Mesodermal cell (in vitro differentiated cells): ENCODE results near the gene FBXO36.

Experiments used
- H3K27ac ChIP-seq: 2 replicates; pipeline ENCODE4 v1.7.0; 2013; ENCODE audit warnings: mild to moderate bottlenecking, low read depth, low read length, moderate library complexity; ENCODE audit not compliant: severe bottlenecking
- H3K36me3 ChIP-seq: 2 replicates; pipeline ENCODE4 v1.7.1; 2013; ENCODE audit warnings: mild to moderate bottlenecking, low read length, moderate library complexity; ENCODE audit not compliant: control insufficient read depth, insufficient read depth
- H3K4me1 ChIP-seq: one replicate; pipeline ENCODE4 v1.7.1; 2013; ENCODE audit warnings: mild to moderate bottlenecking, low read length; ENCODE audit not compliant: insufficient read depth, control insufficient read depth, poor library complexity, severe bottlenecking
- H3K4me3 ChIP-seq: 2 replicates; pipeline ENCODE4 v1.7.0; 2013; ENCODE audit warnings: low read length, control low read depth, mild to moderate bottlenecking; ENCODE audit not compliant: insufficient read depth, poor library complexity, severe bottlenecking; ENCODE audit errors: extremely low read depth
- H3K9me3 ChIP-seq: 2 replicates; pipeline ENCODE4 v1.7.1; 2013; ENCODE audit warnings: mild to moderate bottlenecking, low read length, moderate library complexity; ENCODE audit not compliant: control insufficient read depth
- WGBS, 2 experiments: methylation state at CpG; one replicate each; pipeline ENCODE4 v1.1.5; 2013; ENCODE audit warnings: missing lambda C conversion rate in 2 of 2; ENCODE audit not compliant: insufficient coverage in 2 of 2; 5-methylcytosine and 5-hydroxymethylcytosine counted together

The FBXO36 gene

DNA sequence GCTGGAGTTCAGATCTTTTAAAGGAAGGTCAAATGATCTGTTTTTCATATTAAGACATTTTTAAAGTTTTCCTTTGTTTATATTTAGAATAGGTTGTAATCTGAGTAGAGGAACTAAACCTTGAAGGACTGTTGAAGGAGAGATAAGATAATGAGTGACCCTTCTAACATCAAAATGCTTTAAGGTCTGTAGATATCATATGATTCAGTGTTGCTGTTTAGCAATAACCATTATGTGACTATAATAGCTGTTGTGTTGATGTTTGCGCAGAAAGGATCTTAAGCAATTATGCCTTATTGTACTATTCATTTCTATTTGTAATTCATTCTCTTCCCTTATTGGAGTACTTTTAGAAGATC is 86.4 kb downstream of the FBXO36 start:
- no CpG with 5 or more reads among the region's 1 CpG for WGBS, 2 experiments
- Histone ChIP-seq H3K9me3 (no peaks in the 10 kb centered on the region), H3K4me3 (no peak overlapping the region), H3K36me3 (no peaks in the 10 kb centered on the region), H3K27ac (no peak overlapping the region), H3K4me1 (peaks cover 2% of the 10 kb centered on the region)

DNA sequence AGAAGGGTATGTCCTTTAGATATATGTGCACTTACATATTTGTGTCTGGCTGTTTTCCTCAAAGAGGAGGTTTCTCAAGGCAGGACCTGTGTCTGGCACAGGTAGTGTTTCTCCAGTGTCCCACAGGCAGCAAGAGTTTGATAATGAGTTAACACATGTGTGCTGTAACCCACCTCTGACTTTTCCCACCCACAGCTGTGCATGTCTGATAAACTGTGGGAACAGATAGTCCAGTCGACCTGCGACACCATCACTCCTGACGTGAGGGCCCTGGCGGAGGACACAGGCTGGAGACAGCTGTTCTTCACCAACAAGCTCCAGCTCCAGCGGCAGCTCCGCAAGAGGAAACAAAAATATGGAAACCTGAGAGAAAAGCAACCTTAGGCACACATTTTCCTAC is 88.2 kb downstream of the FBXO36 start:
- H3K36me3 ChIP-seq: no peaks in the 10 kb centered on the region
- H3K27ac ChIP-seq: no peak overlapping the region
- H3K9me3 ChIP-seq: no peaks in the 10 kb centered on the region
- 90 to 100% methylated on average over 2 to 4 of the region's 6 CpGs for WGBS, 2 experiments
- no peak overlapping the region for H3K4me3 ChIP-seq
- H3K4me1 ChIP-seq: peaks cover 2% of the 10 kb centered on the region

DNA sequence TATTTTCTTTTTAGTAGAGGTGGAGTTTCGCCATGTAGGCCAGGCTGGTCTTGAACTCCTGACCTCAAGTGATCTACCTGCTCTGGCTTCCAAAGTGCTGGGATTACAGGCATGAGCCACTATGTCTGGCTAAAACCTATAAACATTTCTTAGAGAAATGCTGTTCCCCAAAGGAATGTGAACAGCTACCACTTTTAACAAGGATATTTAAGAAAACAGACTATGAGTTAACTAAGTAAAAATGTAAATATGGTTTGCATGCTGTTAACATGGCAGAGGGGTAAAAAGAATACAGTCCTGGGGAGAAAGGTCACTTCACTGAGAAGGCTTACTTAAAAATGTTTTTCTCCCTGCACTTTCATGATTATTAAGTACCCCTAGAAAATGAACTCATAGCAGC is 89.3 kb downstream of the FBXO36 start:
- Histone ChIP-seq H3K36me3 (no peaks in the 10 kb centered on the region), H3K27ac (no peak overlapping the region), H3K9me3 (no peaks in the 10 kb centered on the region), H3K4me1 (peaks cover 2% of the 10 kb centered on the region), H3K4me3 (no peak overlapping the region)
- 100% methylated on average over 1 of the region's 1 CpG; no CpG with 5 or more reads in 1 of the 2 experiments for WGBS, 2 experiments

DNA sequence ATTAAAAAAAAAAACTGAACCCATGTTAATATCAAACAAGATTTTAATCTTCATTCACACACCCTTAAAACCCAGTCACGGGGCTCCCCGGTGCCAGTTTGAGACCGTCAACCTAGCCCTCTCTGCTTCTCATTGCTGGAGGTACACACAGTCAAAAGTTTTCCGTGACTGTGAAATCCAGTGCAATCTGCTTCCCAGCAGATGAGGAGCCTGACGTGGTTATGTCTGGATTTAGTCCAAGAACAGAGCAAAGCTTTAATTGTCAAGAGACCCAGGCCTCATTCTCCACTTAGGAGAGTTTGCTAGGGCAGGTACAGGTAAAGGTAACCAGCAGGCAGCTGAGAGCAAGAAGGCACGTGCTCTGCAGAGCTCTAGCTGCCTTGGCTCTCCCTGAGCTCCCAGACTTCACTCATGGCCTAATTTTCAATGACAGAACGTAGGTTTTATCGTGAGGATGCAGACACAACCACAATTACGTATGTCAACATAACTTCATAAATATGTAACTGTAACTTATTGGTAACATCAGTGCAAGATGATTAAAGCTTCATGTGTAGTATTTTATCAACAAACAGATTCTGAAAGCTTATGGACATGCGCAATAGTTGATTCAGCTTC is 90.1 kb downstream of the FBXO36 start:
- 88 to 90% methylated on average over 2 to 6 of the region's 10 CpGs for WGBS, 2 experiments
- Histone ChIP-seq H3K27ac (no peak overlapping the region), H3K36me3 (no peaks in the 10 kb centered on the region), H3K9me3 (no peaks in the 10 kb centered on the region), H3K4me3 (no peak overlapping the region), H3K4me1 (peaks cover 2% of the 10 kb centered on the region)

DNA sequence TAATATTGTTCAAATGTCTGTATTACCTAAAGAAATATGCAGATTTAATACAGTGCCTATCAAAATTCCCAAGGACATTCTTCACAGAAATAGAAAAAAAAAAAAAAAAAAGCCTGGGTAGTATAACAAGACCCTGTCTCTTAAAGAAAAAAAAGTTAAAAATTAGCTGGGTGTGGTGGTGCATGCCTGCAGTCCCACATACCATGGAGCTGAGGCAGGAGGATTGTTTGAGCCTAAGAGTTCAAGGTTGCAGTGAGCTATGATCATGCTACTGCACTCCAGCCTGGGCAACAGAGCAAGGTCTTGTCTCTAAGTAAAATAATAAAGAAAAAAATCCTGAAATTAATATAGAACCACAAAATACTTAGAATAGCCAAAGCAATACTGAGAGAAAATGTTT is 94.5 kb downstream of the FBXO36 start:
- Histone ChIP-seq H3K4me1 (no peaks in the 10 kb centered on the region), H3K9me3 (no peaks in the 10 kb centered on the region), H3K36me3 (no peaks in the 10 kb centered on the region), H3K4me3 (no peak overlapping the region), H3K27ac (no peak overlapping the region)

DNA sequence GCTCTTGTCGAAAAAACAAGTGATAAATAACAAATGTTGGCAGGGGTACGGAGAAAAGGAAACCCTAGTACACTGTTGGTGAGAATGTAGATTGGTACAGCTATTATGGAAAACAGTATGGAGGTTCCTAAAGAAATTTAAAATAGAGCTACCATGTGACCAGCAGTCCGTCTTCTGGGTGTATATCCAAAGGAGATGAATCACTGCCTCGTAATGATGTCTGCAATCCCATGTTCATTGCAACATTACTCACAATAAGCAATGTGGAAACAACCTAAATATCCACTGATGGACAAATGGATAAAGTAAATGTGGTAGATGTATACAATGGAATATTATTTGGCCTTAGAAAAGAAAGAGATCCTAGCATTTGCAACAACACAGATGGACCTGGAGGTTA is 95.8 kb downstream of the FBXO36 start:
- Histone ChIP-seq H3K4me3 (no peak overlapping the region), H3K4me1 (no peaks in the 10 kb centered on the region), H3K9me3 (no peaks in the 10 kb centered on the region), H3K36me3 (no peaks in the 10 kb centered on the region), H3K27ac (no peak overlapping the region)
- 88 to 92% methylated on average over 1 to 3 of the region's 4 CpGs for WGBS, 2 experiments

DNA sequence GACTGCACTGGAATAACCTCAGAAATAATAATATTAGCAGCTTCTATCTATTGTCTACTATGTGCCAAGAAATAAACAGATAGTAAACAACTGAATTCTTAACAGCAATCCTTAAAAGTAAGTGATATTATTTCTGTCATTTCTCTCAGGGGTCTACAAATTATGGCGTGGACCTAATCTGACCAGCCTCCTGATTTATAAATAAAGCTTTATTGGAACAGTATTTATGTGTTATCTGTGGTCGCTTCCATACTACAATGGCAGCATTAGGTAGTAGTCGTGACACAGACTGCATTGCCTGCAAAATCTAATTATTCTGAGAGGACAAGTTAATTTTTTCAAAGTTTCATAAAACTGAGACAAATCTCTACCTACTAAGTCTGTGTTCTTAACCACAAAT is 97.4 kb downstream of the FBXO36 start:
- 84 to 88% methylated on average over 2 to 3 of the region's 3 CpGs for WGBS, 2 experiments
- no peak overlapping the region for H3K4me3 ChIP-seq
- no peaks in the 10 kb centered on the region for H3K9me3 ChIP-seq
- H3K4me1 ChIP-seq: no peaks in the 10 kb centered on the region
- H3K27ac ChIP-seq: no peak overlapping the region
- H3K36me3 ChIP-seq: no peaks in the 10 kb centered on the region

DNA sequence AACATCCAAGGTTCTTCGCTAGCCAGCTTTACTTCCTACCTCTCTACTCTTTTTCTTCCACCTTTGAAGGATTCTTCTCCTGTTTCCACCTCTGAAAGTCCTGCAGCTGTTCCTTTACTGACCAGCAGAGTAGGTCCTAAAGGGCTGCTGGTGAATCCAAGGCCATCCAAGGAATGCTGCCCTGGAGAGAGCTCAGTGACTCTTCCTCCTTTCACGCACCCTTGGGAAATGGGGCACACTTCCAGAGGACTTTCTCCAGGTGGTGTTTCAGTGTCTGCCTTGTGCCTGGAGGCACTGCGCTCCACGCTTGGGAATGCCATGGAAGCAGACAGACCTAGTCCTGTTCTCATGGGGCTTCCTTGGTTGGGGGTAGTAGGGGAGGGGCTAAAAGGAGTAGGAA is 101.0 kb downstream of the FBXO36 start:
- Histone ChIP-seq H3K36me3 (no peaks in the 10 kb centered on the region), H3K27ac (no peak overlapping the region), H3K4me3 (no peak overlapping the region), H3K9me3 (no peaks in the 10 kb centered on the region), H3K4me1 (no peaks in the 10 kb centered on the region)
- WGBS, 2 experiments: 90 to 92% methylated on average over 2 to 4 of the region's 4 CpGs

DNA sequence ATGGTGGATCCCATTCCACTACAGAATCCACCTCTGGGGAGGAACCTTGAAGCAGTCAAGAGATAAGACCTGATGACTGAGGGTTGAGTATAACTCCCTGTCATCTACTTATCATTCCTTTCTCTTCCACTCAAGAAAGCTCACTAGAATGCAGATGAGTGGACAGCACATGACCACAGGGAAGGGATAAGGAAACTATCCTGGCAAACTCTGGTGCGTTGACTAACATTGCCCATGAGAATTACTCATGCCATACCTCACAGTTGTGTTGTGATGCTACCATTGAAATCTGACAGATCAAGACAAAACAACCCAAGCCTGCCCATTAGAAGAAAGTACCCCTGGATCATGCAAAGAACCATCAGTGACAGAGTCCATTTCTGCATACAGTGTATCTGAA is 119.9 kb downstream of the FBXO36 start:
- Histone ChIP-seq H3K27ac (no peak overlapping the region), H3K9me3 (no peaks in the 10 kb centered on the region), H3K4me3 (no peak overlapping the region), H3K4me1 (no peaks in the 10 kb centered on the region), H3K36me3 (no peaks in the 10 kb centered on the region)
- WGBS, 2 experiments: 88 to 100% methylated on average over 1 of the region's 1 CpG

DNA sequence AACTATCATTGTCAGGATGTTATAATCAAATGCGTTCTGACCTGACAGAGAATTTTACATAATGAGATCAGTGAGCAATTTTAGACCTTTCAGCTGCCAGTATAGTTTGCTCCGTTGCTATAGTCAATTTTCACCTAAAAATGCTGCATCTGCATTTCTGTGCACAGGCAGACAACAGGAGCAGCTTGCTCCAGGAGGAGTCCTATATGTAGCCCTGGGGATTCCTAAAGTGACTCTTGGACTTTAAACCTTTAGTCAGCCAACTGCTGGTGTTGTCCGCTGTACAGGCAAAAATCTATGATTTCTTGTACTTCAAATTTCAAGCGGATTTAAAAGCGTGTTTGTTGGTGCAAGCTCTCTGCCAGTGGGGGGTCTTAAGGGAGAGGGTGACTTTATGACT is 120.7 kb downstream of the FBXO36 start:
- no peaks in the 10 kb centered on the region for H3K9me3 ChIP-seq
- H3K4me3 ChIP-seq: no peak overlapping the region
- H3K4me1 ChIP-seq: no peaks in the 10 kb centered on the region
- H3K27ac ChIP-seq: no peak overlapping the region
- WGBS, 2 experiments: 71 to 94% methylated on average over 3 to 4 of the region's 5 CpGs
- no peaks in the 10 kb centered on the region for H3K36me3 ChIP-seq

DNA sequence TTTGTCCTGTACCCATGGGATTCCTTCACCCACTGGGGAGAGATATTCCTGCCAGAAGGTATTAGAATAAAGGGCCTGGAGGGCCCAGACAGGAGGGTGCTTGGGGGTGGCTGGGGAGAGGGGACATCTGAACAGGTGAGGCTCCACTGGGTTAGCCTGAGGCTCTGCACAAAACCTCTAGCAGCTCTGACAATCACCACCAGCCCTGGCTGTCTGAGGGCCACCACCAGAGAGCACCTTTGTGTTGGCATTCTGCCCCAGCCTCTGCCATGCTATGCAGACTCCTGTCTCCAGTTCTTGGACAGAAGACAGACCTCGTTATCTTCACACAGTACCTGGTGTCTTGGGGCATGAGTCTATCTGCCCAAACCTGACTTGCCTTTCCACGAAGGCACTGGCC is 121.2 kb downstream of the FBXO36 start:
- Histone ChIP-seq H3K9me3 (no peaks in the 10 kb centered on the region), H3K27ac (no peak overlapping the region), H3K4me1 (no peaks in the 10 kb centered on the region), H3K4me3 (no peak overlapping the region), H3K36me3 (no peaks in the 10 kb centered on the region)
- WGBS, 2 experiments: 81 to 100% methylated on average over 2 of the region's 2 CpGs
